Upper lobe of right lung (tissue), 1 donor: Measurements from ENCODE around the gene SAT2. TPM values are rescaled to one million over a fixed set of nuclear protein-coding genes. Genes with fewer than 3 reads are reported as not detected.

Source experiments
- ATAC-seq: fragments of 200-7000 bp; cut with Tn5 transposase; one replicate; pipeline ENCODE4 v1.9.1; 2020; ENCODE audit warnings: mild to moderate bottlenecking, moderate library complexity
- DNase-seq: peaks from one replicate; pipeline ENCODE4 v3.0.0-alpha.2; 2020
- H3K27ac ChIP-seq: fragments of 200-600 bp; one replicate; pipeline ENCODE4 v1.8.0; 2022
- H3K27me3 ChIP-seq: fragments of 200-600 bp; one replicate; pipeline ENCODE4 v1.8.0; 2022; ENCODE audit warnings: mild to moderate bottlenecking
- H3K36me3 ChIP-seq: fragments of 200-600 bp; one replicate; pipeline ENCODE4 v1.8.0; 2022
- H3K4me1 ChIP-seq: fragments of 200-600 bp; one replicate; pipeline ENCODE4 v1.8.0; 2022
- H3K4me3 ChIP-seq: fragments of 200-600 bp; one replicate; pipeline ENCODE4 v1.8.0; 2022; ENCODE audit warnings: mild to moderate bottlenecking
- H3K9me3 ChIP-seq: fragments of 200-600 bp; one replicate; pipeline ENCODE4 v1.8.0; 2022
- CTCF ChIP-seq: fragments of 200-600 bp; IDR thresholded peaks from one replicate; pipeline ENCODE4 v1.8.0; 2022; ENCODE audit warnings: antibody characterized with exemption
- intact Hi-C: fragments of 100-400 bp; cut with DNase I; formaldehyde crosslinking; loops from one replicate; pipeline ENCODE4 v1.11.0; 2022
- total RNA-seq: library from RNA; stranded (reverse); fragmentation: NEBNext Ultra II Directional; extraction: Animal tissue kit (Norgen Biotek cat#: 25700); gene quantifications from one replicate; pipeline ENCODE4 v1.2.1, GENCODE V29; 2021
- donor health status: DM: no; HTN: yes; CAD: no; lungs with severe emphysema.

SAT2 gene
- total RNA-seq, 1 donor from 2014 or later = 81.7 TPM

GRCh38 chr17:7589204-7589868, 38.3 kb downstream of the SAT2 start:
- peaks cover 16% of the 10 kb centered on the region for H3K4me1 ChIP-seq
- no peaks in the 10 kb centered on the region for H3K9me3 ChIP-seq
- TF ChIP-seq CTCF = peak; percentile 89
- peaks cover 49% of the 10 kb centered on the region for H3K36me3 ChIP-seq
- peak overlapping the region; percentile 28 for H3K4me3 ChIP-seq
- intact Hi-C loops = no loop called here
- H3K27me3 ChIP-seq = no peaks in the 10 kb centered on the region
- DNase-seq (peak; percentile 90), ATAC-seq (peak; percentile 89)
- no peak overlapping the region for H3K27ac ChIP-seq

GRCh38 chr17:7588553-7589203, 38.9 kb downstream of the SAT2 start:
- H3K27ac ChIP-seq = no peak overlapping the region
- TF ChIP-seq CTCF = no peak

GRCh38 chr17:7587420-7588151, 40.0 kb downstream of the SAT2 start:
- intact Hi-C loops = no loop called here
- Histone ChIP-seq H3K27ac (no peak overlapping the region), H3K4me1 (peaks cover 25% of the 10 kb centered on the region), H3K36me3 (peaks cover 31% of the 10 kb centered on the region), H3K9me3 (no peaks in the 10 kb centered on the region), H3K27me3 (no peaks in the 10 kb centered on the region), H3K4me3 (no peak overlapping the region)
- TF ChIP-seq CTCF = no peak
- DNase-seq (no peak), ATAC-seq (no peak)

More at GRCh38 chr17:7588553-7589203, 38.9 kb downstream of the SAT2 start:
- H3K4me1 ChIP-seq = peaks cover 17% of the 10 kb centered on the region
- intact Hi-C loops = no loop called here
- peaks cover 42% of the 10 kb centered on the region for H3K36me3 ChIP-seq
- H3K4me3 ChIP-seq = peak overlapping the region; percentile 28
- ATAC-seq = no peak
- H3K9me3 ChIP-seq = no peaks in the 10 kb centered on the region
- no peak for DNase-seq
- H3K27me3 ChIP-seq = no peaks in the 10 kb centered on the region

GRCh38 chr17:7586673-7587419, 40.8 kb downstream of the SAT2 start:
- Histone ChIP-seq H3K4me3 (no peak overlapping the region), H3K27me3 (no peaks in the 10 kb centered on the region), H3K27ac (no peak overlapping the region), H3K4me1 (peaks cover 26% of the 10 kb centered on the region), H3K9me3 (no peaks in the 10 kb centered on the region), H3K36me3 (peaks cover 24% of the 10 kb centered on the region)
- TF ChIP-seq CTCF = no peak
- intact Hi-C loops = no loop called here
- ATAC-seq (no peak), DNase-seq (no peak)

GRCh38 chr17:7583253-7584109, 44.1 kb downstream of the SAT2 start, which contains the start of gene MPDU1:
MPDU1 (plus strand) TSS chr17:7583852; CDS start chr17:7583863, 11 bp downstream.
- no peak for TF ChIP-seq CTCF
- H3K4me3 ChIP-seq = peak within 1 kb of the TSS; percentile 72
- ATAC-seq = peak; percentile 84

More at GRCh38 chr17:7583253-7584109, 44.1 kb downstream of the SAT2 start, which contains the start of gene MPDU1:
- H3K4me1 ChIP-seq = peaks cover 43% of the 10 kb centered on the region
- DNase-seq = peak; percentile 99
- H3K27me3 ChIP-seq = no peaks in the 10 kb centered on the region
- H3K27ac ChIP-seq = peak within 1 kb of the TSS; percentile 98
- no peaks in the 10 kb centered on the region for H3K9me3 ChIP-seq
- intact Hi-C loops = no loop called here
- H3K36me3 ChIP-seq = peaks cover 14% of the 10 kb centered on the region
